Dermis microvascular lymphatic vessel endothelial cell (primary cell): ENCODE results near the gene COX6B2. TPM values are rescaled to one million over a fixed set of nuclear protein-coding genes. Genes with fewer than 3 reads are reported as not detected.
"Not testable (repeated sequence)": the region's sequence is repeated elsewhere in the genome, so short reads cannot be mapped to it uniquely, and the experiment has no call there.

Source experiments
- DNase-seq, 2 donors: peaks; one replicate each; pipeline versions ENCODE4 v3.0.0 to v3.0.0-alpha.2; 2010; ENCODE audit warnings: low read depth in 2 of 2
- total RNA-seq: library from RNA; depleted of rRNA; stranded (reverse); fragments of >200 nt; gene quantifications from 2 replicates; pipeline ENCODE4 v1.2.1, GENCODE V29; 2014

COX6B2 gene
- total RNA-seq, result not detected in 2 replicates

GRCh38 chr19:55354698-55355212 is at the start of gene COX6B2:
Gene COX6B2, minus strand, starts transcription at chr19:55354719. Its CDS starts 198 bp downstream, at chr19:55354521.
- no peak for DNase-seq

GRCh38 chr19:55402509-55402908 is 48.0 kb upstream of the COX6B2 start:
- DNase-seq, result no peak

- not testable (repeated sequence) for DNase-seq
Measured at GRCh38 chr19:55401390-55401789, 46.9 kb upstream of the COX6B2 start.

GRCh38 chr19:55400281-55401087 is 46.0 kb upstream of the COX6B2 start:
- DNase-seq, result no peak

GRCh38 chr19:55398200-55398925 is 43.8 kb upstream of the COX6B2 start:
- no peak for DNase-seq

GRCh38 chr19:55392820-55393761 is 38.6 kb upstream of the COX6B2 start:
- DNase-seq, result no peak

GRCh38 chr19:55391702-55392615 is 37.4 kb upstream of the COX6B2 start:
- DNase-seq, result no peak

- DNase-seq, result no peak
Measured at GRCh38 chr19:55391191-55391670, 36.7 kb upstream of the COX6B2 start.

GRCh38 chr19:55390461-55390880 is 36.0 kb upstream of the COX6B2 start:
- no peak for DNase-seq

- no peak for DNase-seq
Measured at GRCh38 chr19:55389386-55390317, 35.1 kb upstream of the COX6B2 start.

- no peak for DNase-seq
Measured at GRCh38 chr19:55387736-55388497, 33.4 kb upstream of the COX6B2 start.

- DNase-seq, result no peak
Measured at GRCh38 chr19:55386493-55386971, 32.0 kb upstream of the COX6B2 start.

GRCh38 chr19:55385724-55386492 is 31.4 kb upstream of the COX6B2 start, which contains the start of gene RPL28:
Gene RPL28, plus strand, starts transcription at chr19:55385932. Its CDS starts 426 bp downstream, at chr19:55386358.
- peak; percentile 97 to 98 for DNase-seq

GRCh38 chr19:55384920-55385723 is 30.6 kb upstream of the COX6B2 start:
- DNase-seq, result peak; percentile 82 to 93

- DNase-seq, result no peak
Measured at GRCh38 chr19:55384131-55384919, 29.8 kb upstream of the COX6B2 start, which contains the start of gene TMEM238. Gene TMEM238, minus strand, starts transcription at chr19:55384292. Its CDS starts 33 bp downstream, at chr19:55384259.
